Activated T-cell treated with anti-CD3 and anti-CD28 coated beads, Interleukin-2, amount 50 U/mL, for 48 hours (primary cell): Measurements from ENCODE around the gene PARD3.

Experiments
- DNase-seq, 2 experiments: peaks; one replicate each; pipeline ENCODE4 v3.0.0-alpha.2; 2020

Gene PARD3

GRCh38 chr10:34166823-34167222, 648.3 kb downstream of the PARD3 start:
- DNase-seq = no peak

GRCh38 chr10:34166354-34166753, 648.7 kb downstream of the PARD3 start:
- DNase-seq = no peak

- no peak for DNase-seq
These were observed 651.1 kb downstream of the PARD3 start for GRCh38 chr10:34164029-34164428.

- no peak for DNase-seq
These were observed 651.8 kb downstream of the PARD3 start for GRCh38 chr10:34163075-34163905.

- no peak for DNase-seq
These were observed 653.2 kb downstream of the PARD3 start for GRCh38 chr10:34161777-34162370.

- DNase-seq = no peak
These were observed 654.5 kb downstream of the PARD3 start for GRCh38 chr10:34160595-34160994.

GRCh38 chr10:34157501-34157900, 657.6 kb downstream of the PARD3 start:
- DNase-seq = no peak

- DNase-seq = no peak
These were observed 658.2 kb downstream of the PARD3 start for GRCh38 chr10:34156781-34157425.

- no peak for DNase-seq
These were observed 659.3 kb downstream of the PARD3 start for GRCh38 chr10:34155812-34156211.

GRCh38 chr10:34154383-34154900, 660.7 kb downstream of the PARD3 start:
- DNase-seq = no peak

GRCh38 chr10:34153663-34154382, 661.3 kb downstream of the PARD3 start:
- DNase-seq = no peak

- DNase-seq = no peak
These were observed 662.7 kb downstream of the PARD3 start for GRCh38 chr10:34152434-34152833.

GRCh38 chr10:34151931-34152330, 663.2 kb downstream of the PARD3 start:
- no peak for DNase-seq

GRCh38 chr10:34151481-34151880, 663.6 kb downstream of the PARD3 start:
- no peak for DNase-seq

GRCh38 chr10:34150103-34150502, 665.0 kb downstream of the PARD3 start:
- DNase-seq = no peak

GRCh38 chr10:34148305-34148657, 666.8 kb downstream of the PARD3 start:
- DNase-seq = no peak

- no peak for DNase-seq
These were observed 667.3 kb downstream of the PARD3 start for GRCh38 chr10:34147641-34148304.

GRCh38 chr10:34145715-34146114, 669.4 kb downstream of the PARD3 start:
- no peak for DNase-seq

- DNase-seq = no peak
These were observed 671.6 kb downstream of the PARD3 start for GRCh38 chr10:34143466-34143865.

- DNase-seq = no peak
These were observed 673.9 kb downstream of the PARD3 start for GRCh38 chr10:34141032-34141680.

GRCh38 chr10:34139559-34139958, 675.5 kb downstream of the PARD3 start:
- DNase-seq = no peak

GRCh38 chr10:34137955-34138354, 677.1 kb downstream of the PARD3 start:
- DNase-seq = no peak
